Aorta (tissue), 5 donors: Measurements from ENCODE around the gene SEMA3B. TPM values are rescaled to one million over a fixed set of nuclear protein-coding genes. Genes with fewer than 3 reads are reported as not detected.
A peak's percentile ranks its signal among the peaks of the same experiment; 100 is the strongest.

ENCODE experiments used
- ATAC-seq: fragments of 200-7000 bp; cut with Tn5 transposase; one replicate; pipeline ENCODE4 v1.9.1; 2022; ENCODE audit warnings: moderate library complexity; ENCODE audit not compliant: low FRiP score
- DNase-seq, 2 donors: peaks; one replicate each; pipeline ENCODE4 v3.0.0-alpha.2; 2020
- H3K27ac ChIP-seq, 2 donors: one replicate each; pipeline ENCODE4 v1.5.1; 2013; ENCODE audit warnings: low read length in 2 of 2, mild to moderate bottlenecking in 2 of 2, moderate library complexity in 2 of 2, control low read depth in 1 of 2, inconsistent platforms in 1 of 2, low read depth in 1 of 2
- H3K27me3 ChIP-seq, 2 donors: one replicate each; pipeline ENCODE4 v1.6.1; 2013; ENCODE audit warnings: control low read depth in 1 of 2, low read length in 1 of 2, mild to moderate bottlenecking in 1 of 2, moderate library complexity in 1 of 2; ENCODE audit not compliant: insufficient read depth in 2 of 2, control insufficient read depth in 1 of 2
- H3K36me3 ChIP-seq, 2 donors: one replicate each; pipeline ENCODE4 v1.6.1; 2013; ENCODE audit warnings: control low read depth in 1 of 2, low read length in 1 of 2, mild to moderate bottlenecking in 1 of 2; ENCODE audit not compliant: insufficient read depth in 2 of 2, control insufficient read depth in 1 of 2
- H3K4me1 ChIP-seq, 2 donors: one replicate each; pipeline ENCODE4 v1.6.1; 2013; ENCODE audit warnings: low read length in 2 of 2, control low read depth in 1 of 2, mild to moderate bottlenecking in 1 of 2, moderate library complexity in 1 of 2; ENCODE audit not compliant: insufficient read depth in 2 of 2, control insufficient read depth in 1 of 2
- H3K4me3 ChIP-seq, 2 donors: one replicate each; pipeline ENCODE4 v1.5.1; 2013; ENCODE audit warnings: low read length in 2 of 2, control low read depth in 1 of 2, mild to moderate bottlenecking in 1 of 2
- H3K9me3 ChIP-seq: one replicate; pipeline ENCODE4 v1.6.1; 2013; ENCODE audit warnings: mild to moderate bottlenecking, low read length; ENCODE audit not compliant: control insufficient read depth
- WGBS, 2 donors: extraction: QIAGEN DNeasy Blood & Tissue Kit; methylation state at CpG; one replicate each; pipeline ENCODE4 v1.1.7; 2013; 5-methylcytosine and 5-hydroxymethylcytosine counted together
- intact Hi-C, 2 donors: fragments of 100-400 bp; cut with DNase I; formaldehyde crosslinking; loops; one replicate each; pipeline versions ENCODE4 v1.14.2 to v1.15.0; 2022
- polyA plus RNA-seq, 2 donors: library from polyadenylated mRNA; stranded (reverse); fragments of 200-250 nt; gene quantifications; one replicate each; pipeline ENCODE4 v1.2.3, GENCODE V29; 2013
- total RNA-seq, 2 donors: library from RNA; stranded (reverse); fragmentation: NEBNext Ultra II Directional; extraction: Animal tissue kit (Norgen Biotek cat#: 25700); gene quantifications; one replicate each; pipeline ENCODE4 v1.2.1, GENCODE V29; 2021
- donor health status: healthy with polysubstance abuse.
- donor health status: Bipolar disorder and iron deficiency.
- donor health status: DM: no; HTN: no; CAD: no.
- donor health status: DM: no; HTN: no; CAD: no.
- donor health status: DM: yes; HTN: yes; CAD: no.

SEMA3B gene
- total and polyA plus RNA-seq, 4 donors = 23.3 to 69.5 (median 41.7) TPM

- Histone ChIP-seq H3K36me3 (no peaks in the 10 kb centered on the region), H3K27me3 (no peaks in the 10 kb centered on the region), H3K4me1 (no peaks in the 10 kb centered on the region), H3K27ac (no peak overlapping the region), H3K4me3 (no peak overlapping the region), H3K9me3 (no peaks in the 10 kb centered on the region)
- intact Hi-C loops = no loop called here
- 91% methylated on average over 22 of the region's 22 CpGs for WGBS, 2 donors
- ATAC-seq (no peak), DNase-seq (no peak)
Observed at GRCh38 chr3:50294492-50295403, 25.8 kb downstream of the SEMA3B start.

GRCh38 chr3:50295553-50296431 is 26.8 kb downstream of the SEMA3B start:
- Histone ChIP-seq H3K4me1 (no peaks in the 10 kb centered on the region), H3K36me3 (no peaks in the 10 kb centered on the region), H3K27ac (no peak overlapping the region), H3K9me3 (no peaks in the 10 kb centered on the region), H3K27me3 (no peaks in the 10 kb centered on the region), H3K4me3 (no peak overlapping the region)
- no peak for DNase-seq
- no peak for ATAC-seq
- intact Hi-C loops = no loop called here
- WGBS, 2 donors = 78 to 86% methylated on average over 8 of the region's 8 CpGs

DNA sequence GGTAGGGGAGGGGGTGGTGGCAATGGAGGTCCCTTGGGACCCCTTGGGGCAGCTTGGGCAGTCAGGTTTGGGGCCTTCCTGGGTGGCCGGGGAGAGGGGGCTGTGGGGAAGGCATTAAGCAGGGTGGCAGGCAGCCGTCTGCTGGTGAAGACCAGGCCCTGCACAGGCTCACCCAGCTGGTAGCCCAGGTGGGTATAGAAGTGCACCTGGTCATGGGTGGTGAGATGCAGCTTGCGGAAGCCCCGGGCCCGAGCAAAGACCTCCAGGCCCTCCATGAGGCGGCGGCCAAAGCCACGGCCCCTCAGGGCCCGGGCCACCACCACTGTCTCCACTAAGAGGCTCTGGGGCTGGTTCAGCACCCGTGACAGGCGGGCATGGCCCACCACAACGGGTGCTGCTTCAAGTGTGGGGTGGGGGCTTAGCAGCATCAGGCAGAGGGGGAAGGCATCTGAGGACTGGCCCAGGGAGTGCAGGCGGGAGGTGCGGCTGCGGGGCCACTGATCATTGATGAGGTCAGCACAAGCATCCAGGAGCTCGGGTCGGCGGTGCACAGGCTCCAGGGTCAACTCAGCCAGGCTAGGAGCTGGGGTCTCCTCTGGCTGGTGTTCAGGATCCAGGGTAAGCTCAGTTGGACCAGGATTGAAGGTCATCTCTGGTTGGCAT is 27.9 kb downstream of the SEMA3B start:
- ATAC-seq (no peak), DNase-seq (peak; percentile 54 to 76)
- Histone ChIP-seq H3K27me3 (no peaks in the 10 kb centered on the region), H3K36me3 (no peaks in the 10 kb centered on the region), H3K4me1 (no peaks in the 10 kb centered on the region), H3K27ac (no peak overlapping the region), H3K4me3 (no peak overlapping the region), H3K9me3 (no peaks in the 10 kb centered on the region)
- intact Hi-C loops = no loop called here
- 92% methylated on average over 15 to 18 of the region's 18 CpGs for WGBS, 2 donors

DNA sequence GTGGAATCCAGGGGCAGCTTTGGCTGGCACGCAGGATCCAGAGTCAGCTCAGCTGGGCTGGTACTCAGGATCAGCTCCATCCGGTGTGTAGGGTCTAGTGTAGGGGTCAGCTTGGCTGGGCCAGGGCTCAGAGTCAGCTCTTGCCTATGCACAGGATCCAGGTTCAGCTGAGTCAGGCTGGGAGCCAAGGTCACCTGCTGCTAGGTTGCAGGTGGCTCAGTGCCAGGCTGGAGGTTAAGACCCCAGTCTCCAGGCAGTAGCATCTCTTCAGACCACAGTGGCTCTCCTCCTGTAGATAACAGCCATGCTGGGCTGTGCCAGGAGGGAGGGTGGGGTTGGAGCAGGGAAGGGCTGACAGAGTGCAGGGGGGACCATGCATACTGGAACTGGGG is 28.4 kb downstream of the SEMA3B start:
- H3K27ac ChIP-seq = no peak overlapping the region
- H3K9me3 ChIP-seq = no peaks in the 10 kb centered on the region
- no peaks in the 10 kb centered on the region for H3K27me3 ChIP-seq
- WGBS, 2 donors = 80 to 87% methylated on average over 2 of the region's 2 CpGs
- no peaks in the 10 kb centered on the region for H3K36me3 ChIP-seq
- no peak overlapping the region for H3K4me3 ChIP-seq
- intact Hi-C loops = no loop called here
- H3K4me1 ChIP-seq = no peaks in the 10 kb centered on the region
- ATAC-seq (no peak), DNase-seq (peak in 1 of 2 donors; percentile 61)

- no peak for ATAC-seq
- intact Hi-C loops = no loop called here
- Histone ChIP-seq H3K4me3 (peak overlapping the region in 1 of 2 donors; percentile 51), H3K9me3 (no peaks in the 10 kb centered on the region), H3K27me3 (no peaks in the 10 kb centered on the region), H3K36me3 (no peaks in the 10 kb centered on the region), H3K27ac (no peak overlapping the region), H3K4me1 (no peaks in the 10 kb centered on the region)
- peak; percentile 65 to 77 for DNase-seq
- 36 to 42% methylated on average over 9 of the region's 9 CpGs for WGBS, 2 donors
Observed at GRCh38 chr3:50297896-50298725, 29.2 kb downstream of the SEMA3B start.

- intact Hi-C loops = no loop called here
- Histone ChIP-seq H3K36me3 (no peaks in the 10 kb centered on the region), H3K27ac (peak within 1 kb of the TSS; percentile 53 to 59), H3K27me3 (no peaks in the 10 kb centered on the region), H3K9me3 (no peaks in the 10 kb centered on the region), H3K4me3 (peak within 1 kb of the TSS; percentile 39 to 51), H3K4me1 (no peaks in the 10 kb centered on the region)
- 0 to 1% methylated on average over 59 to 61 of the region's 61 CpGs for WGBS, 2 donors
- DNase-seq (peak; percentile 99 to 100), ATAC-seq (peak; percentile 96)
Observed at GRCh38 chr3:50298836-50299637, 30.1 kb downstream of the SEMA3B start, which contains the start of the genes HYAL3 and NAA80. Gene HYAL3, minus strand, starts transcription at chr3:50299405. Its CDS starts 3,803 bp downstream, at chr3:50295602. Gene NAA80, minus strand, starts transcription at chr3:50299405. Its CDS starts 1,942 bp downstream, at chr3:50297463.

DNA sequence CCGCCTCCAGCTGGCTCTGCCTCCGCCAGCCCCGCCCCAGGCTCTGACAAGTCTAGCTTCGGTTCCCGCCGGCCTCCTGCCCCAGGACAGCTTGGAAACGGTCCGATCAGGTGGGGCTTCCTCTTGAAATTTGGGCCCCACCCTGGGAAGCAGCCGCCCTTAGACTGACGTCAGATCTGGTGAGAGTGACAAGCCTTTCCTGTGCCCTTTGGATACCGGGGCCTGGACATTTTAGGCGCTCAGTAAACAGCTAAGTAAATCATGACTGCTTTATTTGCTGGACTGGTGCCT is 30.6 kb downstream of the SEMA3B start:
- intact Hi-C loops = no loop called here
- no peaks in the 10 kb centered on the region for H3K4me1 ChIP-seq
- no peak for ATAC-seq
- H3K9me3 ChIP-seq = no peaks in the 10 kb centered on the region
- no peak for DNase-seq
- H3K4me3 ChIP-seq = peak overlapping the region in 1 of 2 donors; percentile 39
- 1% methylated on average over 12 of the region's 12 CpGs for whole genome bisulfite sequencing, 2 donors
- no peaks in the 10 kb centered on the region for H3K27me3 ChIP-seq
- H3K27ac ChIP-seq = peak overlapping the region; percentile 53 to 59
- no peaks in the 10 kb centered on the region for H3K36me3 ChIP-seq
